NCI-H510A treated with DMSO at 0.1 percent for 48 hours (cell line): ENCODE results near the gene MGAT1.
"Not testable (repeated sequence)": the region's sequence is repeated elsewhere in the genome, so short reads cannot be mapped to it uniquely, and the experiment has no call there.

Experiments used
- DNase-seq: peaks from one replicate; lab custom pipeline; 2025; lab: John Stamatoyannopoulos, UW

The MGAT1 gene

DNA sequence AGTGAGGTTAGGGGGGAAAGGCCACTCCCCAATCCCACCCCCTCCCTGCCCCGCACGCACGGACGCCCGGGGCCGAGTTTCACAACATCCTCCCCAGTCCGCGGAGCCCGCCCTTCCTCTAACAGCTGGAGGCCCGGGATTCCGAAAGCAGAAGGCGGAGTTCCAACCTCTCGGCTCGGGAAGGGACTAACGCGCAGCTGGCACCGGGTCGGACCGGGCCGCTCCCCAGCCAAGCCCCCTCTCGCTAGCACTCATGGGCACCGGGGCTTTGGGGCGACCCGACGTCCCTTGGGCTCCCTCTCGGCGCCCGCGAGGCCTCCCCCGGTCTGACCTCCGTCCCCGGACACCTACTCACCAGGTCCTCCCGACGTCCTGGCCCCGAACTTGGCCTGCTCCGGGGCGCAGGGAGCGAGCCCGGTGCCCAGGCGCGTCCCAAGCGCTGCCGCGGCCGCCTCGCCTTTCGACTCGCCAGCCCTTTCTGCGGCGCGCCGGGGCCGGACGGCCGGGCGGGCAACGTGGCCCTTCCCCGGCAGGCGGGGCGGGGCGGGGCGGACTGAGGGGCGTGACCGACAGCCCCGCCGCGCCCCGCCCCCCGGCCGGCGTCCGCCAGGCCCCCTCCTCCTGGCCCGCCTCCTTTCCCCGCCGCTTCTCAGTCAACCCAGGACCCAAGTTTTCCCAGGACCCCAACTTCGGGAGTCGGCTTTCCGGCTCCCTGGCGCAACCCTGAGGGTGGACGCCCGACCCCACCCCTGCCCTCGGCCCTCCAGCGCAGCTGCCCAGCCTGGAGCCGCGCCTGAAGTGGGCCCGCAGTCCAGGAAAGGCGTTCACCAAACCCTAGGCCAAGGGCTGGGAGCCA, at the start of gene MGAT1:
Gene MGAT1 (minus strand): TSS at position 482 of the 856 bp plus-strand sequence. CDS start 9,835 bp downstream, outside the sequence.
- peak; percentile 30 for DNase-seq

DNA sequence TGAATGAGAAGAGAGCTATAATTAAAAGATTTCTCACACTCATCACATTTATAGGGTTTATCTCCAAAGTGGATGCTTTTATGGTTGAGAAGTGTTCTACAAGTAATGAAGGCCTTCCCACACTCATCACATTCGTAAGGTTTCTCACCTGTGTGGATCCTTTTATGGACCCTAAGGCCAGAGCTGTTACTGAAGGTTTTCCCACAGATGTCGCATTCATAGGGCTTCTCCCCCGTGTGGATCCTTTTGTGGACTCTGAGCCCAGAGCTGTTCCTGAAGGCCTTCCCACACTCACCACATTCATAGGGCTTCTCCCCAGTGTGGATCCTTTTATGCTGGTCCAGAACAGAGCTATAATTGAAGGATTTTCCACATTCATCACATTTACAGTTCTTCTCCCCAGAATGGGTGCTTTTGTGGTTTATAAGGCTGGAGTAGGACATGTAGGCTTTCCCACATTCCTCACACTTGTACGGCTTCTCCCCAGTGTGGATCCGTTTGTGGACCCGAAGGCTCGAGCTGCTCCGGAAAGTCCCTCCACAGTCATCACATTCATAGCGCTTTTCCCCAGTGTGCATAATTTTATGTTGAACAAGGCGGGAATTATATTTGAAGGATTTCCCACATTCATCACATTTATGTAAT, 48.0 kb upstream of the MGAT1 start:
- no peak for DNase-seq

DNA sequence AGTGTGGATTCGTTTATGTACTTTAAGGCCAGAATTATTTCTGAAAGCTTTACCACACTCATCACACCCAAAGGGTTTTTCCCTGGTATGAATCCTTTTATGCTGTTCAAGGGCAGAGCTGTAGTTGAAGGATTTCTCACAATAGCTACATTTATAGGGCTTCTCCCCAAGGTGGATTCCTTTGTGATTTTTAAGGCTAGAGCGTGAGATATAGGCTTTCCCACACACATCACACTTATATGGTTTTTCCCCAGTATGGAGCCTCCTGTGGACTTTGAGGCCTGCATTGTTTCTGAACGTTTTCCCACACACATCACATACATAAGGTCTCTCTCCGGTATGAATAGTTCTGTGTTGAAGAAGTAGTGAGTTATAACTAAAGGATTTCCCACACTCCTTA, 47.2 kb upstream of the MGAT1 start:
- DNase-seq = no peak

DNA sequence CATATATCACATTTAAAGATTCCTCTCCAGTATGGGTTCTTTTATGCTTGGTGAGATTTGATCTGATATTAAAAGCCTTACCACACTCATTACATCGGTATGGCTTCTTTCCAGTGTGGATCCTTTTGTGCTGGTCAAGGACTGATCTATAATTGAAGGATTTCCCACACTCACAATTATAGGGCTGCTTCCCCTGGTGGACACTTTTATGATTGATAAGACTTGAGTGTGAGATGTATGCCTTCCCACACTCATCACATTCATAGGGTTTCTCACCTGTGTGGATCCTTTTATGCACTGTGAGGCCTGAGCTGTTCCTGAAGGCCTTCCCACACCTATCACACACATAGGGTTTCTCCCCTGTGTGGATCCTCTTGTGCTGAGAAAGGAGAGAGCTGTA, 46.3 kb upstream of the MGAT1 start:
- no peak for DNase-seq

DNA sequence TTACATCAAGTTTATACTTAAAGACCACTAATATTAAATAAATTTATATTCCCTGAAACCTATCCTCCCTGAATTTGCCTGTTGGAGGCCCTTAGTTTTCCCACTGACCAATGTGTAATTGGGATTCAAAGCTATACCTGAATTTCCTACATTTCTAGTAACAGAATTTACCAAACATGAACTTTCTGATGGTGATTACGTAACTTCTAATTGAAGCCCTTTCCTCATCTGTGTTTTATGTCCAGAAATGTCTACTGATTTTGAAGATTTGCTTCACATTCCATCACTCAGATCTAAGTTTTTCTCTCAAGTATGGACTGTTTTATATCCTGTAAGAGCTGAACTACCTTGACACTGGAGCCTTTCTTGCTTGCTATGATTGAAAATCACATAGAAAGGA, 45.7 kb upstream of the MGAT1 start:
- DNase-seq = no peak

DNA sequence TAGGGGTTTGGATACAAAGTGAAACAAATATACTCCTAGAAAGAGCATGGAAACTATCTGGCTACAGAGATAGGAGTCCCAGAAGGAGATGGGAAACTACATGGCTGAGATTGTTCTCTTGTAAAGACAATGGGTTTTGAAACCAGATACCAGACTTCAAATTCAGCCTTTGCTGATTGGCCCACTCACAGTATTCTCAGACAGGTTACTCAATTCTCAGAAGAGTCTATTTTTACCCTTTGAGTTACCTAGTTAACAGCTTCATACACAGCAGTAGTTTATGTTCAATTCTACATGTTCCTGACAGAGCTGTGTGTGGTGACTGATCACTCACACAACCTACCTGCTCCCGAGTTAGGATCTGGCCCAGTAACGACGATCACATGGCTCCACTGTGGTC, 44.4 kb upstream of the MGAT1 start:
- DNase-seq = no peak

DNA sequence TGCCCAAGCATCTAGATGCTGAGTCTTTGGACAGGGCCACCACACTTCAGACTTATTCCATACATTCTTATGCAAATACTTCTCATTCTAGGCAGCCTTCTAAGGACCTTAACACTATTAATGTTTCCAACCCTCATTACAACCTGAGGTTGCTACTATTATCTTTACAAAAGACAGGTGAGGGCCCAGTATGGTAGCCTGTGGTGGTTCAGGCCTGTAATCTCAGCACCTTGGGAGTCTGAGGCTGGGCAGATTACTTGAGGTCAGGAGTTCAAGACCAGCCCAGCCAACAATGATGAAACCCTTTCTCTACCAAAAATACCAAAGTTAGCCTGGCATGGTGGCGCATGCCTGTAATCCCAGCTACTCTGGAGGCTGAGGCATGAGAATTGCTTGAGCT, 42.3 kb upstream of the MGAT1 start:
- DNase-seq = no peak

DNA sequence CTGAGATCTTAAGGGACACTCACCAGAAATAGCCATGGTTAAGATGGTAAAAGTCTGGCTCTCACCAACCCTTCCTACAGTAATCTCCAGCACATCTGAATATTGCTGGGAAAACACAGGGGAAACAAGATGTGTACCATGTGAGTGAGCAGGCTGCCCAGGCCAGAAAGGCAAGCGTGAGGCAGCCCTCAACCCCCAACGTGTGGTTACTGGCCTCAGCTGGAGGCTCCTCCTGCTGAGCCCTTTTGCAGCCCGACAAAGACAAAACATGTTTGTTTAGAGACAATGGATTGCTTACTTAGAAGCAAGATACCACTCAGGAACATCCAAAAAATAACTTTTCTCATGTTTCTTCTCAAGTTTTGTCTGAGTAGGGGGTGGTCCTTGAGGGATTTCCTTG, 41.8 kb upstream of the MGAT1 start:
- DNase-seq = no peak

DNA sequence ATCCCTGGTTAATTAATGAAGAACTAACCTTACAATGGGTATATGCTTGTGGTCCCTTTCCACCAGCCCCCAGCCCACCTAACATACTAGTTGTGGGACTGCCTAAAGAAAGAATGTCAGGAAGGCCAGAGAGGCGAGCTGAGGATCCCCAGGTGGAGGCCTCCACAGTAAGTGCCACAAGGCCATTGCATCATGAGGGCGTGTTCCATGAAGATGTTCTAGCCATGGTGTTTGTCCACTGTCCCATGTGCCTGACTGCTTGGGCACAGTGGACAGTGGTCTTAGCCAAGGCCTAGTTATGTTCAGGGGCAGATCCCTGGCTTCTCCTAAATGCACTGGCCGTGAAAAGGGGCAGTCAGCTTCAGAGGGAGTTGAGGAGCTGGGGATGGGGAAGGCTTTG, 37.3 kb upstream of the MGAT1 start:
- DNase-seq = no peak

DNA sequence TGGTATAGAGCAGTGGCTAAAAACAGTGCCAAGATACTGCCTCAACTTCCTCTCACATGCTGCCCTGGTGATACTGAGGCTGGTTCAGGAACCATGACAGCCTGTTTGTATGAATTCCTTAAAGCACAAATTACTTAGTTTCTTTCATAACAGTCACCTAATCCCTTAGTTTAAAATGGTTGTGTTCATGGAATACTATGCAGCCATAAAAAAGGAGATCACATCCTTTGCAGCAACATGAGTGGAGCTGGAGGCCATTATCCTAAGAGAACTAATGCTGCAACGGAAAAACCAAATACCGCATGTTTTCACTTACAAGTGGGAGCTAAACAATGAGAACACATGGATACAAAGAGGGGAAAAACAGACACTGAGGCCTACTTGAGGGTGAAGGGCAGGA, 36.6 kb upstream of the MGAT1 start:
- no peak for DNase-seq

DNA sequence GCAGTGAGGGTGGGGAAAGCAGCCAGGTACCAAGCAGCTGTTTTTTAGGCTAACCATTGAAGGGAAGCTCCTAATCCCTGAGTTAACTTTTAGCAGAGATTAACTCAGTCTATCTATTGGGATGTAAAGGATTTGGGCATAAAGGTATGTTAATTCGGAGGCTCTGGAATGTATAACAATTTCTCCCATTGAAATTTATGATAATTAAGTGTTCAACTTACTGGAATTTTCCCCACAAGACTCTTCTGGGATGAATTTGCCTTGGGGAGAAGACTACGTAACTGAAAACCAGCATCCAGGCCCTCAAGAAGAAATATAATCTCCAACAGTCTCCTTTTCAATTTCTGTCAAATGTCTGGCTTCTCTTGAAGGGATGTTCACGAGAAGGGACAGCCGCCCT, 34.9 kb upstream of the MGAT1 start:
- DNase-seq = no peak

DNA sequence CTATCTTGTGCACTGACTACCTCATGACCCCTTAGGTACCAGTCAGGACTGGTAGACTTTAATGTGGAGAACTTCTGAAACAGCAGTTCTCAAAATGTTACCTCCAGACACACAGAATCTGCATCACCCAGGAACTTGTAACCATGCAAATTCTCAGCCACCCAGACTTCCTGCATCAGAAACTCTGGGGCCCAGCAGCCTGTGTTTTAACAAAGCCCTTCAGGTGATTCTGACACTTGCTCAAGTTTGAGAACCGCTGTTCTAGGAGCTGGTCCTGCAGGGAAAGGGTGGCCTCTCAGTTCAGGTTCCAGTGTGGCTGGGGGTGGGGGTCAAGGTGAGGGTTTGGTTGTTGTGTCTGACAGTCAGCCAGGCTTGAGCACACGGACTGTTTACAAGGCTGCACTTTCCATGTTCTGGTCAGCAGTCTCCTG, 30.0 kb upstream of the MGAT1 start:
- no peak for DNase-seq

DNA sequence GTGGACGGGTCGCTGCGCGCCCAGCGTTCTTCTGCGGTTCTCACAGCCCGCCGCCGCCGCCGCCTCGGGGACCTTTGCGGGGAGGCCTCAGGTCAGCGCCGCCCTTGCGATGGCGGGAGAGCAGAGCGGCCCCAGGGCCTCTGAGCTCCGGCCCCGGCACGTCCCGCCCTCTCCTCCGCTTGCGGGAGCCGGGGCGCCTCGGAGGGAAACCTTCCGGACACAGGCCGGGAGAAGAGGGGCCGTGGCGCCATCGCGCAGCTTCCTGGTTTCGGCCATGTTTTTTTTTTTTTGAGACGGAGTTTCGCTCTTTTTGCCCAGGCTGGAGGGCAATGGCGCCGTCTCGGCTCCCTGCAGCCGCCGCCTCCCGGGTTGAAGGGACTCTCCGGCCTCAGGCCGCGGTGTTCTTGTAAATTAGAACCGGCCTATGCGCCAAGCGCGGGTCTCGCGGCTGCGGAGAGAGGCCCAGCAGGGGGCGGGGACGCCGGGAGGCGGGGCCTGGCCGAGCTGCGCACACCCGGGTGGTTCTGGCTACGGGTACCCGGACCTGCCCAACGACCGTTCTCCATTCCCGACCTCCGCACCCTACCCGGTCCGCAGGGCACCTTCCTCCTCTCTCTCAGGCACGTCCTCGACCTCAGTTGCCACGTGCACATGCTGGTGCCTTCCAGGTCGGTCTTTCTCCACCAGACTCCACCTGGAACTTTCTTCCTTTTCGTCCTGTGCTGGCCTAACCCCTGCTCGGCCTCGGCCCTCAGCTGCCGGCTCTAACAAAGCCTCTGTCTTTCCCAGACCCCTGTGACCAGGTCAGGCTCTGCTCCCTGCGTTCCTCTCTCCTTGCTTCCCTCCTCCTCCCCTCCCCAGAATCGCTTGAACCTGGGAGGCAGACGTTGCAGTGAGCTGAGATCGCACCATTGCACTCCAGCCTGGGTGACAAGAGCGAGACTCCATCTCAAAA, 28.8 kb upstream of the MGAT1 start:
- DNase-seq = peak; percentile 43

DNA sequence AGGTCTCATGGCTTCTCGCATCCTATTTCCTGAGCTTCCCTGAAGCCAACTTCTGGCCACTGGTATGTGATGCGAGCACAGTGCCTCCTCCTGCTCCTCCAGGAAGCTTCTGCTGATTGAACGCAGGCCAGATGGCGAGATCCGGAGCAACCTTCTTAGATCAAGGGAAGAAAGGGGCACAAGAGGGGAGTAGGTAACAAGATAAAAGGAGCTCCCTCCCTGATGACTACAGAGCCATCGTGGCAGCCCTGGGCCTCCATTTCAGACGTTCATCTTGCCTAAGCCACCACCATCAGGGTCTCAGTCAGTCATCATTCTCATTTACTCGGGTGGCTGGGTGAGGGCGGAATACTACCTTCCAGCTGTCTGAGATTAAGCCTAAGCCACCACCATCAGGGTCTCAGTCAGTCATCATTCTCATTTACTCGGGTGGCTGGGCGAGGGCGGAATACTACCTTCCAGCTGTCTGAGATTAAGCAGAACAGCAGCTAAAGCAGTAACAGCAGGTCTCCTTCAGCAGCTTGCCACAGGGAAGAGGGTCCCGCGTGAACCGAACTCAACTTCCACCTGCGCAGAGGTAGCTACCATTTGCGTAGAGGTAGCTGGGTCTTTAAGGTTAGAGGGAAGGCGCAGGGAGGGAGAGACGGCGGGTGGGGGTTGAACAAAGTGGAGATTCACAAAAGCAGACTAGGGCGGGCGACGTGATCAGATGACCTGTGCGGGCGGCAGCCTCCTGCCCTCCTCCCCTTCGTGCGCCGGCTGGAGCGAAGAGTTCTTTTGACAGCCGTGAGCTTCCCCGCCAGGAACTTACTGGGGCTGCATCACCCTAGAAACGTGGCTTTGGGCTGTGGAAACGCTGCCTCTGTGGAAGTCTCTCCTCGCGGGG, 27.9 kb upstream of the MGAT1 start:
- peak; percentile 6 for DNase-seq

DNA sequence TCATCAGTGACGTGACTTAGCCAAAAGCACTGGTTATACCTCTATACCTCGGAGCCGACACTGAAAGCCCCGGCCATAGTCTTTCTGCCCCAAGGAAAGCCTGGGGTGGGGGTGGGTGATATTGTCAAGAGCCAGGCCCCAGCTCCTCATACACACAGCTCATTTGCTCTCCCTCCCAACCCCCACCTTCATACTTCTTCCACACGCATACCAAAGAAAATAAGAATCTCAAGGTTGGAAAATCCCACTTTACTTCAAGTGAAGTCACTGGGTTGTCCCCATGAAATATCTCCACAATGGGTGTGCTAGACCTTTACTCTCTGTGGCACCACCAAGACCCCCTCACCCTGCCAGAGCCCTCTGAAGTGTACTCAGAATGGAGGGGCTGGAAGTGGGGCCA, 27.1 kb upstream of the MGAT1 start:
- no peak for DNase-seq

DNA sequence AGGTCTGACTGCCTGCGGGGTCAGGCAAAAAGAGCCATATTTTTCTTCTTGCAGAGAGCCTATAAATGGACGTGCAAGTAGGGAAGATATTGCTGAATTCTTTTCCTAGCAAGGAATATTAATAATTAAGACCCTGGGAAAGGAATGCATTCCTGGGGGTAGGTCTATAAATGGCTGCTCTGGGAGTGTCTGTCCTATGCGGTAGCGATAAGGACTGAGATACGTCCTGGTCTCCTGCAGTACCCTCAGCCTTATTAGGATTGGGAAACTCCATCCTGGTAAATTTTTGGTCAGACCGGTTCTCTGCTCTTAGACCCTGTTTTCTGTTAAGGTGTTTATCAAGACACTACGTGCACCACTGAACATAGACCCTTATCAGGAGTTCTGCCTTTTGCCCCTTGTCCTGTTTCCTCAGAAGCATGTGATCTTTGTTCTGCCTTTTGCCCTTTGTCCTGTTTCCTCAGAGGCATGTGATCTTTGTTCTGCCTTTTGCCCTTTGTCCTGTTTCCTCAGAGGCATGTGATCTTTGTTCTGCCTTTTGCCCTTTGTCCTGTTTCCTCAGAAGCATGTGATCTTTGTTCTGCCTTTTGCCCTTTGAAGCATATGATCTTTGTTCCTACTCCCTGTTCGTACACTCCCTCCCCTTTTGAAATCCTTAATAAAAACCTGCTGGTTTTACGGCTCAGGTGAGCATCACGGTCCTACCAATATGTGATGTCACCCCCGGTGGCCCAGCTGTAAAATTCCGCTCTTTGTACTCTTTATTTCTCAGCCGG, 26.3 kb upstream of the MGAT1 start:
- not testable (repeated sequence) for DNase-seq

DNA sequence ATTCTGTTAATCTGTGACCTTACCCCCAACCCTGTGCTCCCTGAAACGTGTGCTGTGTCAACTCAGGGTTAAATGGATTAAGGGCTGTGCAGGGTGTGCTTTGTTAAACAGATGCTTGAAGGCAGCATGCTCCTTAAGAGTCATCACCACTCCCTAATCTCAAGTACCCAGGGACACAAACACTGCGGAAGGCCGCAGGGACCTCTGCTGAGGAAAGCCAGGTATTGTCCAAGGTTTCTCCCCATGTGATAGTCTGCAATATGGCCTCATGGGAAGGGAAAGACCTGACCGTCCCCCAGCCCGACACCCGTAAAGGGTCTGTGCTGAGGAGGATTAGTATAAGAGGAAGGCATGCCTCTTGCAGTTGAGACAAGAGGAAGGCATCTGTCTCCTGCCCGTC, 24.8 kb upstream of the MGAT1 start:
- DNase-seq = not testable (repeated sequence)

DNA sequence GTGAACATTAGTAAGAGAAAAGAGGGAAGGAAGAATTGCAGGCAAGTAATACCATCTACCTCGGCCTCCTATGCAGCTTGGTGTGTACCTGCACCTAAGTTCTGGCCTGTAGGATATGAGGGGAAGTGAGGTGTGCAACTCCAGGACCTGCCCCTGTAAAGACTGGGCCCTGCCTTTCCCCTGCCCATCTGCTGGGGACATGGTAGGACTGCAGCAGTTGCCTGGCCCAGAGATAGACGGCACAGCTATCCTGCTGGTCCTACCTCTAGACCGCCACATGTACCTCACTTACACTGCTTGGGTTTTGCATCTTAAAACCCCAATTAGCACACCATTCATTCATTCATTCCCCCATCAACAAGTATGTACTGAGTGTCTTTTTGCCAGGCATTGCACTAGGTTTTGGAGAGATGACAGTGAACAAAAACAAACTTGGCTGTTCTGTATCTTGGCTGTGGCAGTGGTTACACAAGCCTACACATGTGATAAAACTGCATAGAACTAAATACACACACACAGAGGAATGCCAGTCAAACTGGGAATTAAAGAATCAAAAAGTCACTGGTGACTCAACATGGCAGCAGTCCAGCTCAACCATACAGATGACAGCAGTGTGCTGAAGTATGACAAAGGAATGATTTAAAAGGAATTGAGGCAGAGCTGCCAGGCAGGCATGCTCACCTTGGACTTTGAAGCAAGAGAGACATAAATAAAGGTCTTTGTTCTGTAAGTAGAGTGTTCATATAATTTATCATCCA, 23.3 kb upstream of the MGAT1 start:
- DNase-seq = no peak

DNA sequence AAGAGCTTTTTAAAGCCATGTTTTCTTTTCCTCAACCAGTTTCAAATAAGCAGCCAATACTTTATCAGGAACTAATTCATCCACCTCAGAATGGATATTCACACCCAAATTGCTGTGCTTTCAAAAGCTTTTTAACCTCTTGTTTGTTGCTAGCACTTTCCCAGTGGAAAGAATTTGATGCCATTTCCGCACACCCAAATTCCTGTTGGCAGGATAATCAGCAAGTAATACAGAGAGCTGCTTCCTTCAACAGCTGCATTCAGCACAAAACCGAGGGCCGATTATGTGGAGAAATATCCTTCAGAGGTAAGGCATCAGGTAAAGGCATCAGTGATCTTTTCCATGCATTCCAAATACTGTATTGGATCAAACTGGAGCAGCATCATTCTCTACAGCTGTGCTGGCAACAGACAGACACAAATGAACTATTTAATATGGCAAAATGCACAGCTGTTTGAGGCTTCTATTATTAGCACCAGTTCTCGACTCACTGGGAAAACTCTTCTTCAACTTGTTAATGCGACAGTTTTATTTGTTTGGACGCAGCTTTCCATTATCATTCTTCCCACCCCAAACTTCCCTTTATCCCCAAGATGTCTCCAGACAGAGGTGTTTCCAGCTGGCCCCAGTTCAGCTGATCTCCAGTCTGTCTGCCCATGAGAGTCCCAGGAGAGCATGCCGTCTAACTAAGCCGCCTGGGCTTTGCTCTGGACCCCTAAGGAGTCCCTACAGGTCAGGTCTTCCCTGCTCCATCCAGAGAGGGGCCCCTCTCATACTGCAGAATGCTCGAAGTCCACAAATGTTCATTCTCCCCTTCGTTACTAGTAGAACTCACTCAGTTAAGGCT, 22.2 kb upstream of the MGAT1 start:
- DNase-seq = no peak
